HG02678 (cell line): ENCODE data around the gene MAPK1.
"Not testable (repeated sequence)": the region's sequence is repeated elsewhere in the genome, so short reads cannot be mapped to it uniquely, and the experiment has no call there.

ENCODE experiments used
- ATAC-seq: cut with Tn5 transposase; IDR thresholded peaks from one replicate; pipeline ENCODE4 v1.9.1; 2021; ENCODE audit warnings: mild to moderate bottlenecking, moderate library complexity; ENCODE audit not compliant: unreplicated experiment

The MAPK1 gene

DNA sequence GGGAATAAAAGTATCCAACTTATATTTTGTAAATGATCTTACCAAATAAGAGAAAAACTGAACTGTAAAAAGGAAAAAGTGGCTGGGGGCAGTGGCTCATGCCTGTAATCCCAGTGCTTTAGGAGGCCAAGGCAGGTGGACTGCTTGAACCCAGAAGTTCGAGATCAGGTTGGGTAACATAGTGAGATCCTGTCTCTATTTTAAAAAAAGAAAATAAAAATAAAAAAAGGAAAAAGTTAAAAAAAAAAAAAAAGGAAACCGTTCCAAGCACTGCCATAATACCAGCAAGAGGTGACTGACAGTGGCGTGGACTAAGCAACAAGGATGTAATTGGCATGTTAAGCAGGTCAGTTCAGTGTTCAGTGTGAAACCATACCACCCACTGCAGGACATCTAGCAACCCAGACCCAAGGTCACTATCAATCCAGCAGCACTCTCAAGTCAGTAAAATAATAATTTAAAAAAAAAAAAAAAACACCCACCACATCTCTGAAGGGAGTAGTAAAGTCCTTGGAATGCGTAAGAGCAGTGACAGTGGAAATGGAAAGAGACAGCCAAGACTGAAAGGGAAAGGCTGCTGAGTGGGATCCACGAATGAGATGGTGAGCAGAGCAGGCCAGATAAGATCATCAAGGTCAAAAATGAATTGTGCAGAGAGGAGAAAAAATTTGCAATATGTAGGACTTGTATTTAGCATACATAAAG, 43.6 kb downstream of the MAPK1 start:
- no peak for ATAC-seq

DNA sequence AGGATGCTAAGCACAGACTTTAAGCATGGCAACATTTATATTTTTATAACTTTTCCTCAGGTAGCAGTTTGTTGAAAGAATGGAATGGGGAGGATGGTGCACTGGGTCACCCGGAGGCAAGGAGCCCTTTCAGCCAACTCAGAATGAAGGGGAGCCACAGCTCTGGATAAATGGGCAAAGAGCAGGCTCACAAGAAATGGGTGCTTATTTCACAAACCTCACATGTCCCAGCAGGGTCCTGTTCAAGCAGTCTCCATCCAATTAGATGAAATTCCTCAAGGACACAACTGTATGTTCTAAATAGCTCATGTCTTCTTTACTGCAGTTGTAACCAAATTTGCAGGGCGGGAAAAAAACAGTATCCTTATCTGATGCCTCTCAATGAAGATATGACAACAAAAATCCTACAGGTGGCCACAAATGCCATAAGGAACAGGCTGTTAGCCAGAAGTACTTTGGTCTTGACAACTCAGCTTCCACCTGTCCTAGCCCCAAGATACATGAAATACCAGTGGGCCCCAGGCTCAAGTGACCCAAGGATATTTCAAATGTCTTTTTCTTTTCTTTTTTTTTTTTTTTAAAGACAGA, 48.2 kb downstream of the MAPK1 start:
- no peak for ATAC-seq

DNA sequence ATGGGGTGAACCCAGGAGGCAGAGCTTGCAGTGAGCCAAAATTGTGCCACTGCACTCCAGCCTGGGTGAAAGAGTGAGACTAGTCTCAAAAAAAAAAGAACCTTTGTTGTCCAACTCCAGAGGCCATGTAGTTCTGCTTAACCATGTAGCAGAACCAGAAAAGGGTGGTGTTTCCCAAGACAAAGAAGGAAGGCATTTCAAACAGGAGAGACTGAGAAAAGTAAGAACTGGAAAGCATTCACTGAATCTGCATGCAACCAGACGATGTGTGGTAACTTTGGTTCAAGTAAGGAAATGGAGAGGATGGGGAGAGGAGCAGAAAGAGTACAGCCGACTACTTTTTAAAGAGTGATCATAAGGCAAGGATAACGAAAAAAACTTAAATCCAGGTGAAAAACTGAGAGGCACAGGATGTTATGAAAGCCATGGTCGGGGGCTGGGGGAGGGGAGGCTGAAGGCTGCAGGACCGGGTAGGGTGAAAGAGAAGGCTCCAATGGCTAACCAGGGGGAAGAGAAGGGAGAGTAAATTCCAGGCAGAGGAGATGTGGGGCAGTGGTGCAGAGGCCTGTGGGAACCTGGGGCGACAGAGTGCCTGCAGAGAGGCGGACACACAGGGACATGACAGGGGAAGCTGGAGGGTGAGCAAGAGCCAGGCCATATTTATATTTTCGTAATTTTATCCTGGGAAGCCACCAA, 48.8 kb downstream of the MAPK1 start:
- no peak for ATAC-seq

DNA sequence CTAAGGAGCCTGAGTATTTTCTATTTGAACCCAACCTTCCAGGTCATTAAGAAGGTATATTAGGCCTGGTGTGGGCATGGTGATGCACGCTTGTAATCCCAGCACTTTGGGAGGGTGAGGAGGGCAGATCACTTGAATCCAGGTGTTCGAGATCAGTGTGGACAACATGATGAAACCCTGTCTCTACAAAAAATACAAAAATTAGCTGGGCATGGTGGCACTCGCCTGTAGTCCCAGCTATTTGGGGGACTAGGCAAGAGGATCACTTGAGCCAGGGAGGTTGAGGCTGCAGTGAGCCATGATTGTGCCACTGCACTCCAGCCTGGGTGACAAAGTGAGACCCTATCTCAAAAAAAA, 50.0 kb downstream of the MAPK1 start:
- not testable (repeated sequence) for ATAC-seq

DNA sequence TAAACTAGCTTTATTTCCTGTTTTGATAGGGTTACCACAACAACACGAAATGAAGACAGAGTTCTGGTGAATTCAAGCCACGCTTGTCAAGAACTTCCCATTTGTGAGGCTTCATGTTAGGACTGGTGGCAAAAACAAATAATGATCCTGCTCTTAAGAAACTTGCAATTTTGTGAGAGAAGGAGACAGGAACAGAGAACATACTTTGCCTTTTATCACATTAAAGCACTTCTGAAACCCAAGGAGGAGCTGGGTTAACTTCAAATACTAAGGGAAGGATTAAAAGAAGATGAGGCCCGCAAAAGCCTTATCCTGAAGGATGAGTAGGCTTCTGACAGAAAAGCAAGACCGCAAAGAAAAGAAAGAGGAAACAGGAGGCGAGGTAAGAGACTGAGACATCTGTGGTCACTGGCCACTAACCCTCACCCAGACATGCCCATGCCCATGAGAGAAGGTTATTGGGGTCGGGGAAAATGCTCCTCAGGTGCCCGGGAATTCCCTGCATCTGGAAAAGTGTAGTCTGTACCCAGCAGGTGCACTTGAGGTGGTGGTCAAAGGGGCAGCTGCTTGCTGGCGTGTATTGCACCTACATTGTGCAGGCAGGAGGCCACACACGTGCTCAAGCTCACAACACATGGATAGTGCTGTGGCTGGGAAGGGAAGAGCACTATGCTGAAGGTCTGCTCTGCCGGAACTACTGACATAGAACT, 50.5 kb downstream of the MAPK1 start:
- no peak for ATAC-seq

DNA sequence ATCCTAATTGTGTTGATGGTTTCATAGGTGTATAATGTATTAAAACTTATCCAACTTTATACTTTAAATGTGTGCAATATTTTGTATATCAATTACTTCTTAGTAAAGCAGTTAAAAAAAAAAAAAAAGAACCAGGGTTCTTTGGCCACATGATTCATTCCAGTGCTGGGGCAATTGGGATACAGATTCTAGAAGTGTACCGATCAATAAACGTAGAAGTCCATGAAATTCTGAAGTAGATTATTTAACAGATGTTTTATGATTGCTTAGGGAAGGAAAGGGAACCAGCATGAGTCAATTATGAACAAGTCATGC, 51.0 kb downstream of the MAPK1 start:
- no peak for ATAC-seq

DNA sequence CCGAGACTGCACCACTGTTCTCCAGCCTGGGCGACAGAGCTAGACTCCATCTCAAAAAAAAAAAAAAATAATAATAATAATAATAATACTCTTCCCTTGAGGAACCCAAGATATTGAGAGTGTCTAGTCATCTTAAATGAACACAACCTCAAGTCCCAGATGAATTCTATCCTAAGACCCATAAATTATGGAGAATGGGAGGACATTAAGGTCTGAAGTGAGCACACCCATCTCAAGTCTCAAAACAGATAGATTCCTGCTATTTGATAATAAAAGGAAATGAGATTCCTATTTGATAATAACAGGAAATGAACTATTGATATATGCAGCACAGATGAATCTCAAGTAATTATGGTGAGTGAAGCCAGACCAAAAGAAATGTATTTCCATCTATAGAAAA, 51.5 kb downstream of the MAPK1 start:
- ATAC-seq: no peak

DNA sequence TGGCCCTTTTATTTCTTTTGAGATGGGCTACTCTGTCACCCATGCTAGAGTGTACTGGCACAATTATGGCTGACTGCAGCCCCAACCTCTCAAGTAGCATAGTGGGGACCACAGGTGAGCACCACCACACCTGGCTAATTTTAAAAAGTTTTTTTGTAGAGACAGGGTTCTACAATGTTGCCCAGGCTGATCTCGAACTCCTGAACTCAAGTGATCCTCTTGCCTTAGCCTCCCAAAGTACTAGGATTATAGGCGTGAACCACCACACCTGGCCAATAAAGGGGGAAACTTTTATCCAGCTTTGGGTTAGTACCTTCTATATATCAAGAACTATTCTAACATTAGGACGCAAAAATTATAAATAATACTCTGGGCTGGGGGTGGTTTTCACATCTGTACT, 52.1 kb downstream of the MAPK1 start:
- ATAC-seq: no peak

DNA sequence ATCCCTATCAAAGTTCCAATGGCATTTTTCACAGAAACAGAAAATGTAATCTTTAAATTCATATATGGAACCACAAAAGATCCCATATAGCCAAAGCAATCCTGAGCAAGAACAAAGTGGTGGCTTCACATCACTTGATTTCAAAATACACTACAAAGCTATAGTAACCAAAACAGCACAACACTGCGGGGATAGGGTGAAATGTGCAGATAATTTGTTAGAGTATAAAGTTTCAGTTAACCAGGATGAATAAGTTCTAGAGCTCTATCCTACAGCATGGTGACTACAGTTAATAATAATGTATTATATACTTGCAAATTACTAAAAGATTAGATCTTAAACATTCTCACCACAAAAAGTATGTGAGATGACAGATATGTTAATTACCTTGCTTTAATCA, 55.5 kb downstream of the MAPK1 start:
- no peak for ATAC-seq

DNA sequence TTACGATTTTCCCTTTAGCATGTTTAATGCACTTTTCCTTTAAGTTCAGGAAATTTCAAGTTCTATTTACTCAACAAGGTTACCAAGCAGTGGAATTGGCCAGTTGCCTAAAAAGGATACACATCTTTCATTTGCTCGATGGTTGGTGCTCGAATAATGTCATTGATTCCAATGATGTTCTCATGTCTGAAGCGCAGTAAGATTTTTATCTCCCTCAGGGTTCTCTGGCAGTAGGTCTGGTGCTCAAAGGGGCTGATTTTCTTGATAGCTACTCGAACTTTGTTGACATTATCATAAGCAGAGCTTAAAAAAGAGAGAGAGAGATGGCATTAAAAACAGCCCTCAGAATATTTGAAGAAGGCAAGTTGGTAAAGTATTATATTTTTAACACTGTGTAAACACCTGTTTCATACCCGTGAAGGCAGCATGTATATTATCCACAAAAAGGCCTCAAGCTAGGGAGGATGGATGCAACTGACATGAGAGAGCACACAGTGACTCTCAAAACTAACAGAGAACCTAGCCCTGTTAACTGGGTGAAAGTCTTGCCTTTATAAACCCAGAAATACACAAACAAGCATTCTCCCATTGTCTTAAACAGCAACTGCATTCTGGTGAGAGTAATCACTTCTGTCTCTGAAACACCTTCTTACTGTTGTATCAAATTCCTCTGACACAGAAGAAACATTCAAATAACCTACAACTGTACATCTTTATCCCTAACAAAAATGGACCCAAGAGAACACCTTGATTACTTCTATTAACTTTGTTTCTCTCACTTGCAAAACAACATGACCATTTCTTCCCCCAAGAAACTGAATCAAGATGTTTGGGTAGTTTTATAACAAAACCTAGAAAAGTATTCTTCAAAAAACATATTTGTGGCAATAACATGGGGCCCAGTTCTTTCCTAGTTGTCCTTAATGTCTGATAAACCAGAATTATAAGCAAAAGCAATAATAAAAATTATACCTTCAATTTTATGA, 59.6 kb downstream of the MAPK1 start:
- ATAC-seq: no peak

DNA sequence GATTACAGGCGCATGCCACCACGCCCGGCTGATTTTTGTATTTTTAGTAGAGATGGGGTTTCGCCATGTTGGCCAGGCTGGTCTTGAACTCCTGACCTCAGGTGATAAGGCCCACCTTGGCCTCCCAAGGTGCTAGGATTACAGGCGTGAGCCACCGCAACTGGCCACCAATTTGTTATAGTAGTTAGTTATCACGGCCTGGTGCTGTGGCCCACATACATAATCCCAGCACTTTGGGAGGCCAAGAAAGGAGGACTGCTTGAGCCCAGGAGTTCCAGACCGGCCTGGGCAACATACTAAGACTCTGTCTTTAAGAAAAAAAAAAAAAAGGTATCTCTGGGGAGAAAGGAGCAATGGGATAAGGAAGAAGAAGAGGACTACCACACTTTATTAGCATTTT, 62.1 kb downstream of the MAPK1 start:
- ATAC-seq: not testable (repeated sequence)

DNA sequence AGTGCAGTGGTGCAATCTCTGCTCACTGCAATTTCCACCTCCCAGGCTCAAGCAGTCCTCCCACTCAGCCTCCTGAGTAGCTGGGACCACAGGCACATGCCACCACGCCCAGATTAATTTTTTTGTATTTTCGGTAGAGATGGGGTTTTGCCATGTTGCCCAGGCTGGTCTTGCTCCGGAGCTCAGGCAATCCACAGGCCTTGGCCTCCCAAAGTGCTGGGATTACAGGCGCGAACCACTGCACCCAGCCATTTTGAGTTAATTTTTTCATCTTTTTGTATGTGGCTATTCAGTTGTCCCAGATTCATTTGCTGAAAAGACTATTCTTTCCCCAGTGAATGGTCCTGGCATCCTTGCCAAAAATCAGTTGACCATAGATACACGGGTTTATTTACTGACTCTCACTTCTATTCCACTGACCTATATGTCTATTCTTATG, 63.6 kb downstream of the MAPK1 start:
- no peak for ATAC-seq

DNA sequence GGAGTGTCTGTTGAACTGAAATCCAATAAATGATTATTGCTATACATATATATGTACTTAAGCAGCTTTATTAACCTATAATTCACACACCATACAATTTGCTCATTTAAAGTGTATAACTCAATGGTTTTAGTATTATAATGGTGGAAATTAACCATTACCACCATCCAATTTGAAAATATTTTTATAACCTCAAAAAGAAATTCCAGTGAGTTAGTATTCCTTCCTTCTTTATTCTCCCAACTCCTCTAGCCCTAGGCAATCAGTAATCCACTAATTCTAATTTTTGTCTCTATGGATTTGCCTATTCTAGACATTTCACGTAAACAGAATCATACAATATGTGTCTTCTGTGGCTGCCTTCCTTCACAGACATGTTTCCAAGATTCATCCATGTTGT, 64.8 kb downstream of the MAPK1 start:
- no peak for ATAC-seq

DNA sequence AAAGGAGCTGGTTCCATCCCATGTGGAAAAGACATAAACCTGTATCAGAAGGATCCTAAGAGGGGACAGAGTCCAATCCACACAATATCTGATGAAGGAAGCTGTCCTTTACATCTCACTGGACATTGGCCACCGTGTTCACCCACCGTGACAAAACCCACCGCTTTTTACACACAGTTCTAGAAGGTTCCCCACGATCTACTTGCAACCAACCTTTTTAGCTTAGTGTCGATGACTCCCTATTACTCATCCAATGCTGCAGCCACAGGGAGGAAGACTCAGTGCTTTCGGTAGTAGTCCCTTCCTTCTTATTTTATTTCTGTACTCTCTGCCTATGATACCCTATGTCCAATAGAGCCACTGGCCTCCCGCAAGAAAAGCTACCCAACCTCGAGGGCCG, 65.4 kb downstream of the MAPK1 start:
- ATAC-seq: no peak

DNA sequence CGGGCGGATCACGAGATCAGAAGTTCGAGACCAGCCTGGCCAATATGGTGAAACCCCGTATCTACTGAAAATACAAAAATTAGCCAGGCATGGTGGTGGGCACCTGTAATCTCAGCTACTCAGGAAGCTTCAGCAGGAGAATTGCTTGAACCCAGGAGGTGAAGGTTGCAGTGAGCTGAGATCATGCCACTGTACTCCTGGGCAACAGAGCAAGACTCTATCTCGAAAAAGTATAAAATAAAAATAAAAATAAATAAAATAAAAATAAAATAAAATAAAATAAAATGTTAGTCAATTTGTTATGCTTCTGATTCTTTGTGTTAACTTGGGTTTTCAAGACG, 66.2 kb downstream of the MAPK1 start:
- ATAC-seq: not testable (repeated sequence)

DNA sequence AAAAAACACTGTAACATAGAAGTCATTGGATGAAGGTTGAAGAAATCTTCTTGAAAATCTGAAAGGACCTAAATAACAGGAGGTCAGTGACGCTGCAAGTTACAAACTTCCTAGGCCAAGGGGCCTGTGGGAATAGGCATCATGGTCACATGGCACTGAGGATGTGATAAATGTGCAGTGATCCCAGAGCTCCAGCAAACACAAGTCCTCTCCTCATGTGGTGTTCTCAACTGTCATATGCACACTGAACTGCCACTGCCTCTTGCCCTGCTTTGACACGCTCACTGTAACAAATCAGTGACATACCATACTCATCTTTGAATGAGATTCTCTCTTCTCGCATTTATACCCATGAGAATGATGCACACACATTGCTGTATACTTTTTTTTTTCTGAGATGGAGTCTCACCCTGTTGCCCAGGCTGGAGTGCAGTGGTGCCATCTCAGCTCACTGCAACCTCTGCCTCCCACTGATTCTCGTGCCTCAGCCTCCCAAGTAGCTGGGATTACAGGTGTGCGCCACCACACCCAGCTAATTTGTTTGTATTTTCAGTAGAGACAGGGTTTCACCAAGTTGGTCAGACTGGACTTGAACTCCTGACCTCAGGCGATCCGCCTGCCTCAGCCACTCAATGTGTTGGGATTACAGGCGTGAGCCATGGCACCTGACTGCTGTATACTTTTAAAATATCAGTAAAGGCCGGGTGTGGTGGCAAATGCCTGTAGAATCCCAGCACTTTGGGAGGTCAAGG, 66.7 kb downstream of the MAPK1 start:
- no peak for ATAC-seq

DNA sequence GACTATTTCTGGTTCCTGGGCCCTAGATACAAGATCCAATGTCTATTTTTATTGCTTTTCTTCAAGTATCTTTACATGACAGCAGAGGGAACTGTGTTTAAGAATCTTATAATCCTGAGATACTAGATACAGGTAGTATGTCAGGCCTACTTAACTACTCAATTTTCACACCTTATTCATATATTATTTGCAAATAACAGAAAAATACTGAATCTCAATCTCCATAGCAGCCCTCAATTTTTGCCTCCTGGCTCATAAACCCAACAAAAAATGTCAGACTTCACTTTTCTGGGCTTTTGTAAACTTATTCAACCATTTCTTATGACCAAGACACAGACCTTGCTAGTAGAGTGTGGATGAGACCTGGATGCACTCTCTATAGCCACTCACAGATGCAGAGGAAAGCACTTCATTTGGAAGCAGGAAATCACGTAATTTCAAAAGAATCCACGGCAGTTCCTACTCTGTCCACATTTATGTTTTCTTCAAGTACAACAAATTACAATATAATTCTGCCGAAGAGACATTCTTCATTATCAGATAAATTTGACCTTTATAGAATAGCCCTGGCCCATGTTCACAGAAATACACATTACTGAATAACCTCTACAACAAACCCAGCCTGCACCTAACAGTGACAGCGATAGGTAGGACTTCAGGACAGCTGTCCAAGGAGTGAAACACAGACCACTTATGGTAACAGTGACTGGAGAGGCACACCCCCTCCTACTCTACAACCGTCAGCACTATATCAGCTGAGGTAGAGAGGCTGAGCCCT, 69.8 kb downstream of the MAPK1 start:
- no peak for ATAC-seq

DNA sequence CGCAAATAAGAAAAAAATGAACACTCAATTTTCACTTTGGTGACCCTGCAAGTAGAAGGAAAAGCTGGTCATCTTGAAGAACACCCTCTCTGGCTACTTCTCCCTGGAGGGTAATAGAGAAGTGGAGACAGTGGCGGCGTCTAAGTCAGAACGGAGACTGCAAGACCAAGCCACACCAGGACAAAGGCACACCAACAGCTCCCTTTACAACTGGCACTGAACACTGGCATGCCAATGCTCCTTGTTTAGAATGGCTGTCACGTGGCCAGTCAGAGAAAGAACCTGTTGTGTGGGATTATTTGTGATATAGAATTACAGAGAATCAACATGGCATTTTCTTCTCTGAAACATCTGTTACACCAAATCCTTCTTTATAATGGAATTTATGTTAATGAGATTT, 70.6 kb downstream of the MAPK1 start:
- no peak for ATAC-seq

DNA sequence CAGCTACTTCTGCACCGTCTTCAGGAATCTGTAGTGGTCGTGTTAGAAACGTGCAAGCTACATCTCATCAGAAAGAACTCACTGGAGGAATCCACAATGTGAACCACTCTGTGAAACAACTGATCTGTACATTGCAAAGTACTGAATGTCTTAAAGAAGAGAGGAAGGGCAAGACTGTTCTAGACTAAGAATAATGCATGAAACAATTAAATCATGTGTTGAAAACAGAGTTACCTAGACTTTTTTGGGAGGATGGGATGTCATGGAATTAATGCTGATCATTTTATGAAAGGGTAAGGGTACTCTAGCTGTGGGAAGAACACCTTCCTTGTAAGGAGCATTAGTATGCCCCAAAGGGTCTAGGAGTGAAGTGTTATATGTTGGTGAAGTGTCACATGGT, 71.2 kb downstream of the MAPK1 start:
- ATAC-seq: no peak
